RWPE1 (cell line): ENCODE data around the gene PRAC2.

ENCODE experiments used
- CTCF ChIA-PET: fragments of 350-600 bp; sonication (Branson Sonifier 250); formaldehyde crosslinking; extraction: SDS; loops from one replicate; lab custom pipeline; 2021; lab: Yijun Ruan, JAX
- POLR2A ChIA-PET: fragments of 400-600 bp; formaldehyde crosslinking; extraction: SDS; loops from one replicate; lab custom pipeline; 2020; ENCODE audit warnings: antibody characterized with exemption; ENCODE audit not compliant: low non-redundant PET; lab: Yijun Ruan, JAX
- DNase-seq: peaks from one replicate; pipeline ENCODE4 v3.0.0; 2012; ENCODE audit warnings: low spot score
- H3K27ac ChIP-seq: fragments of 450-650 bp; 2 replicates; pipeline ENCODE4 v1.5.1; 2017
- TF ChIP-seq, protein P1 (sequence below): fragments of 450-650 bp; conservative IDR thresholded peaks from 2 replicates; pipeline ENCODE4 v1.5.1; 2017; ENCODE audit warnings: low read depth, mild to moderate bottlenecking

PRAC2 gene

DNA sequence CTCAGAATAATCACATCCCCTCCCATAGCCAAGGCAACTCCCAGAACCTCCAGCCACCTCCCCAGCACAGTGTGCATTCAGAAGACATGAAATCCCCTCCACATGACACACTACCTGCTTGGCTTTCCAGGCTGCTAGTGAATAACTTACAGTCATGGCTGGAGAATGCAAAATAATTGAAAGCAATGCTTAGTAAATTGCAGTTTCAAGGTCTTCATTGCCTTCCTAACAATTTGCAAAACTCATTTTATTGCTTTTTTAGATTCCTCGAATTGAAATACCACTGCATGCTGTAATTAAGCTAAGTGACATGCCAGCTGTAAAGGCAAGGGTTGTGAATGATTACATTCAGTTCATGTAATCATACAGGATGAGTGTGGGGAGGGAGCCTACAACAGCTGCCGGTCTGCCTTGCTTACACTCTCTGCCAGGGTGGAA, 34.6 kb downstream of the PRAC2 start:
- no peak for DNase-seq
- no peak overlapping the region for H3K27ac ChIP-seq
- CTCF ChIA-PET = interaction anchor here (0.6 kb wide), 1 partner anchor 59 kb away, joined by 3 read pairs; the partner anchor contains the start of gene TTLL6
- POLR2A ChIA-PET = no interaction called here
- TF ChIP-seq, protein P1, sequence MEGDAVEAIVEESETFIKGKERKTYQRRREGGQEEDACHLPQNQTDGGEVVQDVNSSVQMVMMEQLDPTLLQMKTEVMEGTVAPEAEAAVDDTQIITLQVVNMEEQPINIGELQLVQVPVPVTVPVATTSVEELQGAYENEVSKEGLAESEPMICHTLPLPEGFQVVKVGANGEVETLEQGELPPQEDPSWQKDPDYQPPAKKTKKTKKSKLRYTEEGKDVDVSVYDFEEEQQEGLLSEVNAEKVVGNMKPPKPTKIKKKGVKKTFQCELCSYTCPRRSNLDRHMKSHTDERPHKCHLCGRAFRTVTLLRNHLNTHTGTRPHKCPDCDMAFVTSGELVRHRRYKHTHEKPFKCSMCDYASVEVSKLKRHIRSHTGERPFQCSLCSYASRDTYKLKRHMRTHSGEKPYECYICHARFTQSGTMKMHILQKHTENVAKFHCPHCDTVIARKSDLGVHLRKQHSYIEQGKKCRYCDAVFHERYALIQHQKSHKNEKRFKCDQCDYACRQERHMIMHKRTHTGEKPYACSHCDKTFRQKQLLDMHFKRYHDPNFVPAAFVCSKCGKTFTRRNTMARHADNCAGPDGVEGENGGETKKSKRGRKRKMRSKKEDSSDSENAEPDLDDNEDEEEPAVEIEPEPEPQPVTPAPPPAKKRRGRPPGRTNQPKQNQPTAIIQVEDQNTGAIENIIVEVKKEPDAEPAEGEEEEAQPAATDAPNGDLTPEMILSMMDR = no peak

DNA sequence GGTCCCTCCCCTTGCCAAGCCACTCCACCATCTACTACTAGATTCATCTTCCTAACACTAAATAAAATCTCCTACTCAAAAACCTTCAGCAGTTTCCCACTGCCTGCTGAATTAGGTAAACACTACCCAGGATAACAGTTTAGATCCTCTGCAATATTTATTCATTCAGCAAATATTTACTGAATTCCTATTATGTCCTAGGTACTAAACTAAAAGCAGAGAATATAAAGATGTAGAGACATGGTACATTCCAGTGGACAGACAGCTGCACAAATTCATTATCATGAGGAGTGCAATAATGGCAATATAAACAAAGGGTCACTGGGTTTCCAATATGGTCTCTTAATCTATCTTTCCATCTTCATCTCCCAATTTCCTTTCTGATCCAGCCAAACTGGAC, 36.3 kb downstream of the PRAC2 start:
- ChIA-PET POLR2A (no interaction called here), CTCF (no interaction called here)
- DNase-seq = no peak
- no peak overlapping the region for H3K27ac ChIP-seq
- TF ChIP-seq, protein P1 = no peak

DNA sequence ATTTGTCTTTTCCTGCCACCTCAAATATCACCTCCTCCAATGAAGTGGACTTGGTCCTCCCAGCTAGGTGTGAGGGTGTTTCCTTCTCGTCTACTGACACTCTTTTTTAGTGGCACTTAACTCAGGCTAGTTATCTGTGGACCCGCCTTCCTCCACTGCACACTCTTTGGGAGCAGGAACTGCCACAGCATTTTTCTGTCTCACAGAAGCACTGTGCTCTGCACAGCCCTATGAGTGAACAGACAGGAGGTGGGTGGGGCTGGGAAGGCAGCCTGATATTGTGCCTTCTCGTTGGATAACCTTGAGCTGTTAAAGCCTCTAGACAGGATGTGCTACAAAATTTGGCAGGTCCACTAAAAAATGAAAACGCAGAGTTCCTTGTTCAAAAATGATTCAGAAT, 37.4 kb downstream of the PRAC2 start:
- no peak overlapping the region for H3K27ac ChIP-seq
- ChIA-PET CTCF (no interaction called here), POLR2A (no interaction called here)
- no peak for DNase-seq
- TF ChIP-seq, protein P1 = no peak

DNA sequence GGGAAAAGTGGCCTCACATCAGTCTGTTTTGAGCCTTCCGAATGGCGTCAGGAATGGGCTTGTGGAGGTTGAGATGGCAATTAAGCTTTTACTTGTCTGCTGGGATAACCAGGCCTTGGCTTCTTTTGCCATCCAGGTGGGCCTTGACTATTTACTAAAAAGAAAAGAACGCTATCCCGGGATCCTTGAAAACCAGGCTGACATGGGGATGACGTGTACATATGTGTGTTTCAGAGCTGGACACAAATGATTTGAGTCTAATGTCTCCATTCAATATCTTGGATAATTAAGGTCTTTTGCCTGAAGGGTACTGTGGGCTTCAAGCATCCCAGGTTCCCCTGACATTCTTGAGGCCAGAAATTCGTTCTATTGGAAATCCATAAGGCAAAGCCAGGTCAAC, 38.1 kb downstream of the PRAC2 start:
- TF ChIP-seq, protein P1 = no peak
- ChIA-PET POLR2A (no interaction called here), CTCF (no interaction called here)
- no peak overlapping the region for H3K27ac ChIP-seq
- no peak for DNase-seq

DNA sequence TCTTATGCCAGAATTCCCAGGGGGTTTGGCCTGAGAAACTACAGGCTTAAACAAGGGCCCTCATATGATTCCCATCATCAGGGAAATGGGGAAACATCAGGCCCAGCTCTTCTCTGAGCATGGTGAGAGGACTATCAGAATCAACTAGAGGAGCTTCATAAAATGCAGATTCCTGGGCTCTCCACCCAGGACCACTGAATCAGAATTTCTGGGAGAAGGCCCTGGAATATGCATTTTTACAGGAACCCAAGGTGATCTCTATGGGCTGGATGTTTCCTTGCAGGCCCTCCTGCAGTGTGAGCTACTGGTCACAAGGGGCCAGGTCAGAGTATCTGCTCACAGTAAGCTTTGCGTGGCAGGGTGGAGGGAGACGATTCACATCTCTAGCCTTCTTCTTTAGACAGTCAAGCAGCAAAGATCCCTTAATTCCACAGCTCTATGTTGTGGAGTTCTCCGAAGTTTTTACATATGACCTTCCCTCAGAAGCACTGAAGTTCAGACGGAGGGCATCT, 44.3 kb downstream of the PRAC2 start:
- TF ChIP-seq, protein P1 = no peak
- CTCF ChIA-PET = interaction anchor here (0.6 kb wide), 1 partner anchor 117 kb away, joined by 5 read pairs; no protein-coding TSS in a partner anchor
- no peak overlapping the region for H3K27ac ChIP-seq
- no peak for DNase-seq
- POLR2A ChIA-PET = no interaction called here

DNA sequence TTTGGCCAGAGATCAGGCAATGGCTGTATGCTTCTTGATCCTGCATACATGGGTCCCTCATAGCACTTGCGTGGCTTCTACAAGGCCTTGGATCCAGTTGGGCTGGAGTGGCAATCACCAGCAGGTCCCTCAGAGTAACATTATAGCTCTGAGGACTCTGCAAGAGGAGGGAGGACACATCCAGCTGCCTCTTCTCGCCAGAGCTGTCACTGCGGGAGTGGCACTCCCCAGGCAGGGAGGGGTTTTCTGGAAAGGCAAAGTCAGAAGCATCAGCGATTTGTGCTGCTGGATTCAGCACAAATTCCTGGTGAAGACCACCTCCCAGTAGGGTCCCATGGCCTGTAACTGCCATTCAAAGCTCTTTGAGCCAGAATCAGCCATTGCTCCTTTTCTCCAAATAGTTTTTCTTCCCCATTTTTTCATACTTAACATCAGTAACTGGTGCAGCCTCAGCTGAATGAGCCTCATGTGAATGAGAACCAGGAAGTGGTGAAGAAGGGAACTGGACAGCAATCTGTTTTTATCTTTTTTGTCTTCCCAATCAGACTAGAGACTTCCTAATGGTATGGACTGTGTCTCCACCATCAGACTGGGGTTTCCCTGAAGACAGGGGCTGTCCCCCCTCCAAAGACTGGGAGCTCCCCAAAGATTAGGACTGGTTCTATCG, 46.2 kb downstream of the PRAC2 start:
- DNase-seq = no peak
- POLR2A ChIA-PET = no interaction called here
- H3K27ac ChIP-seq = no peak overlapping the region
- CTCF ChIA-PET = interaction anchor here (1.4 kb wide), 1 partner anchor 35 kb away, joined by 4 read pairs; no protein-coding TSS in a partner anchor
- TF ChIP-seq, protein P1 = no peak
